ENCODE measurements around the gene MUC12.

Gene MUC12

GRCh38 chr7:101068401-101068800 lies 99.0 kb downstream of the MUC12 start:
- H3K4me3 ChIP-seq (IDR thresholded peaks at IDR 0.05; ENCODE audit: insufficient read depth, low read depth, low read length), result no peak overlapping the region
- no peak for TF ChIP-seq CTCF (conservative IDR thresholded peaks at IDR 0.05; ENCODE audit: low read depth, low read length)
- no peaks in the 10 kb centered on the region for H3K36me3 ChIP-seq (ENCODE audit: insufficient read depth)
- no peaks in the 10 kb centered on the region for H3K79me2 ChIP-seq (ENCODE audit: insufficient read depth, low read depth)
- no peak overlapping the region for H3K4me2 ChIP-seq
- no peak overlapping the region for H2AFZ ChIP-seq (ENCODE audit: low read depth)
- no peaks in the 10 kb centered on the region for H4K20me1 ChIP-seq (ENCODE audit: insufficient read depth)
- H3K4me1 ChIP-seq (ENCODE audit: low read depth, poor library complexity, severe bottlenecking), result no peaks in the 10 kb centered on the region
- no peak overlapping the region for H3K27ac ChIP-seq
- peaks cover 96% of the 10 kb centered on the region for H3K27me3 ChIP-seq (ENCODE audit: insufficient read depth, low read depth)
- H3K9ac ChIP-seq, result no peak overlapping the region
